LNCAP (cell line): ENCODE data around the gene TNK2.

Source experiments
- TF ChIP-seq, protein P1 (sequence below): fragments of 450-650 bp; IDR thresholded peaks from 2 replicates; pipeline ENCODE4 v1.5.1; 2017; ENCODE audit warnings: mild to moderate bottlenecking

TNK2 gene

DNA sequence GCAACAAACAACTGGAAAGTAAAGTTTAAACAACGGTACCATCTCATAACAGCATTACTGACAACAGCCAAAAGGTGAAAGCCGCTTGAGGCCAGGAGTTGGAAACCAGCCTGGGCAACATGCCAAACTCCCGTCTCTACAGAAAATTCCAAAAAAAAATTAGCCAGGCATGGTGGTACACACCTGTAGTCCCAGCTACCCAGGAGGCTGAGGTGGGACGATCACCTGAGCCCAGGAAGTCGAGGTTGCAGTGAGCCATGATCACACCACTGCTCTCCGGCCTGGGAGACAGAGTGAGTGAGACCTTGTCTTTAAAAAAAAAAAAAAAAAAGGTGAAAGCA, 4.4 kb downstream of the TNK2 start:
- TF ChIP-seq, protein P1, sequence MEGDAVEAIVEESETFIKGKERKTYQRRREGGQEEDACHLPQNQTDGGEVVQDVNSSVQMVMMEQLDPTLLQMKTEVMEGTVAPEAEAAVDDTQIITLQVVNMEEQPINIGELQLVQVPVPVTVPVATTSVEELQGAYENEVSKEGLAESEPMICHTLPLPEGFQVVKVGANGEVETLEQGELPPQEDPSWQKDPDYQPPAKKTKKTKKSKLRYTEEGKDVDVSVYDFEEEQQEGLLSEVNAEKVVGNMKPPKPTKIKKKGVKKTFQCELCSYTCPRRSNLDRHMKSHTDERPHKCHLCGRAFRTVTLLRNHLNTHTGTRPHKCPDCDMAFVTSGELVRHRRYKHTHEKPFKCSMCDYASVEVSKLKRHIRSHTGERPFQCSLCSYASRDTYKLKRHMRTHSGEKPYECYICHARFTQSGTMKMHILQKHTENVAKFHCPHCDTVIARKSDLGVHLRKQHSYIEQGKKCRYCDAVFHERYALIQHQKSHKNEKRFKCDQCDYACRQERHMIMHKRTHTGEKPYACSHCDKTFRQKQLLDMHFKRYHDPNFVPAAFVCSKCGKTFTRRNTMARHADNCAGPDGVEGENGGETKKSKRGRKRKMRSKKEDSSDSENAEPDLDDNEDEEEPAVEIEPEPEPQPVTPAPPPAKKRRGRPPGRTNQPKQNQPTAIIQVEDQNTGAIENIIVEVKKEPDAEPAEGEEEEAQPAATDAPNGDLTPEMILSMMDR, result no peak

DNA sequence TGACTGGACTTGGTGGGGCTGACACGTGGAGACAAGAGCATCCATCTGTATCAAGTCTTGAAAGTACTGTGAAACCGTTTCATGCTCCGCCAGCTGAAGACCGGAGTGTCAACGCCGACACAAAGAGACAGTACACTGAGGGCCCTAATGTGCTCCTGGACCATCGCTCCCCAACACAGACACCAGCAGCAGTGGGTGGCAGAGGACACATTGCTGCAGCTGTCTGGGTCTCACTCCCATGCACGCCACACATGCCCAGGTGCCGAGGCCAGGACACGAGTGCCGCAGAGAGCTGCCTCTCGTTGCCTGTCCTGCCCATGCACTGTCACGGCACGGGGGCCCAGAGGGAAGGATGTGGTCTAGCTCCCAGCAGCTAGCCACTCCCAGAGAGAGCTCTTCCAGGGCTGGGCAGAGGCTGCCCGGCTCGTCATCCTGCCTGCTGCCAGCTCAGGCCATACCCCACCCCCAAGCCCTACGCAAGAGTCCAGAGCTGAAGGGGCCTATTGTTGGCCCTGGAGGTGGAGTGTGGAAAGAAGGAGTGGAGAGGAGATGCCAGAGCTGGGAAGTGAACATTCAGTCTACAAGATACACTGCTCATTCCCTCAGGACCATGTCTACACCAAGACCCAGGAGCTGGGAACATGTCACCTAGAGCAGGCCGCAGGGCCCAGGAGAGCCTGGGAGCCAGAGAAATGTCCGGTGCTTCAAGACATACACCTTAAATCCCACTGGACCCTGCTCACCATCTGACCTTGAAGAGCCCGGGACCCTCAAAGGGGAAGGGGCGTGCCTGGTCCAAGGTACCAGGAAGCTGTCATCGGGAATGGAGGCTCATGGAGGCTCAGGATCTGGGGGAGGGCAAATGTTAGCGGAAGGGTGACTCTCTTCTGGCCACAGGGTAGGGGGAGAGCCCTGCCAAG, 7.7 kb downstream of the TNK2 start:
- TF ChIP-seq, protein P1, result no peak

DNA sequence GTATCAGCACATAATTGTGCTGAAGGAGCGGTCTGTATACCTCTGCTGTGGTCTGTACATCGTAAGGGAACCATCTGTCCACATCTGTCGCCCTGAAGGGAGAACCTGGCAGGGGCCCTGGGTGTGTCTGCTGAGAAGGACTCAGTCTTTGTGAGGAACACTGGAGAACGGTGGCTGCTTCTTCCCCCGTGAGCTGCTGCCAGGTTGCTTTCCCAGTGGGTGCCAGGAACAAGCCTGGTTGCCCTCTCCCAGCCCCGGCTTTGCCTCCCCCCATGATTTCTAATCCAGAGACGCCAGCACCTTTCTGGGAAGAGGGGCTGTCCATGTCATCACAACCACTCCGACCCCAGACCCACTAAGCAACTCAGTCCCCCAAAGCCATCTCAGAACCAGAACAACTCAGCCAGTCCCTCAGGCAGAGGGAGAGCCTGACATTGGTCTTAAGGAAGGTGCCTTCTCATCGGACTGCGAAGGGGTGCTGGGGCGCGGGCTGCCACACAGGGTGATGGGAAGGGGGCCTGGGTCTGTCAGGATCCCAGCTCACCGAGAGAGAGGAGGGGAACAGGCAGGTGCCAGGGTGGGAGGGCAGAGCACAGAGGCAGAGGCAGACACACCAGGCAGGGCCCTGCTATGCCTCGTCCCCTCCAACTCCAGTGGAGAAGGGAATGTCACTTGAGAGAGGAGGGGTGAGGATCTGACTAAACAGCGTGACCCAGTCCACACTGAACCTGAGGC, 8.5 kb downstream of the TNK2 start:
- TF ChIP-seq, protein P1, result no peak

DNA sequence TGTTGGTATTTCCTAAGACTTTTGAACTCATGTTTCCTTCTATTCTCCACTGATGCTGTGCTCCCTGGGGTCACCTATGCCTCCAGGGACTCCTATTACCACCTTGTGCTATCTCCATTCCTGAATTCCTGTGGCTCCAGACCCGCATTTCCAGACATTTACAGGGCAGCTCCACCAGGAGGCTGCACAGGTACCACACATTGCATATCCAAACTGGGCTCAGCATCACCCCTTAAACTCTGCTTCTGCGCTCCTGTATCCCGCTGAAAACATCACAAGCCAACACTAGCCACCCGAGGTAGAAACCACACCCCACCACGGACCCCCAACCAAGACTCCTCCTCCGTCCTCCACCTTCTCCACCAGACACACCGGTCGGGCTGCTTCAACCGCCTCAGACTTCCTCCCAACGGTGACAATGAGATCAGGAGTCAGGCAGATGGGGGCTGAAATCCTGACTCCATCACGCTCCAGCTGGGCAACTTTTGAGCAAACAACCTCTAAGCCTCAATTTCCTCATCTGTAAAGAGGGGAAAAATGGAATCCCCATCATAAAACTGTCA, 10.4 kb downstream of the TNK2 start:
- TF ChIP-seq, protein P1, result no peak

DNA sequence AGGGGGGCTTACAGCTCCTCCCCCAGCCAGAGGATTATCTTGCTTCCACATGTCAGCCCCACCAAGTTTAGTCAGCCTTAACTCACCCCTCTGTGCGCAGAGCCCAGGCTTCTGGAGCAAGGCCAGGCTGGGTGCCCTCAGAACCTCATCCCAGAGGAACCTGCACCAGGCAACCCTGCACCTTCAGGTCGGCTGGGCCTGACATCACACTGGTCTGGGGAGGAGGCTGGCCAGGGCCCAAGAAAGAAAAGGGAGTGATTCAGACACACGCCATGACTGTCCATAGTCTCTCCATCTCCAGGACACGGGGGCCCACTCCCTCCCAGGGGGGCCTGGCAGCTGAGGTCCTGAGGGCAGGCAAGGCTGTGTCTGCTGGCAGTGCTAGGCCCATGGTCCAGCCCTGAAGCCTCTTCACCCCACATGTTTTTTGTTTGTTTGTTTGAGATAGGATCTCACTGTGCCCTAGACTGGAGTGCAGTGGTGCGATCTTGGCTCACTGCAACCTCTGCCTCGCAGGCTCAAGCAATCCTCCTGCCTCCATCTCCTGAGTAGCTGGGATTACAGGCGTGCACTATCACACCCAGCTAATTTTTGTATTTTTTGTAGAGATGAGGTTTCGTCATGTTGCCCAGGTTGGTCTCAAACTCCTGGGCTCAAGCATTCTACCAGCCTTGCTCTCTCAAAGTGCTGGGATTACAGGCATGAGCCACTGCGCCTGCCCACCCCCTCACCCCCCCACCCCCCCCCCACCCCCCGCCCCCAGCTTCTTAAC, 11.1 kb downstream of the TNK2 start:
- TF ChIP-seq, protein P1, result no peak

DNA sequence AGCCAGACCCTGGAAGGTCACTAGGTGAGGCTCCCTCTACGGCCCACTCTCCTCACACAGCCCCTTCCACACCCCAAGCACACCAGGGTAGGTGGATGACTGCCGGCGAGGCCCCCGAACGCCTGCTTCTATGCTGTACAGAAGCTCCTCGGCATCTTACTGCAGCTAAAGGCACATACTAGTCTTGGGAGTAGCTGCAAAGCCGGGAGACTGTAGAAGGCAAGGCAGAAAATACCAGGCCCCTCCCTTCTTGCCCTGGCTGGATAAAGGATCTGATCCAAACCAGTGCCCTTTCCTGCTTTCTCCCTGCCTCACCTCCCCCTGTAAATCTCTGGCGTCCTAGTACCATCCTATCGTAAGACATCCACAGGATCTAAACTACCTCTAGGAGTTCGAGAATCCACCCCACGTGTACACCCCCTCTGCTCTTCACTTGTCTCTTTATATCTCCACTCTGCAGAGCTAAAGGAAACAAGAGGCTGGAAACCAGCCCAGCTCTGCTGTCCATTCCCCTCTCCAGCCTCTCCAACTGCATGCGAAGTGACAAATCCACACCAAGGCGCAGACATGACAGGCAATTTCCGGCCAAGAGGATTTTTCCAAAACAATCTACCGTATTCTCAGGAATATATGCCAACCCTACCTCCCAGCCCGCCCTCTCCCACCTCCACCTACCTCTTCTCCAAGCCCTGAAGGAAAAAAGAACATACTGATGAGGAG, 11.8 kb downstream of the TNK2 start:
- TF ChIP-seq, protein P1, result no peak
